GM04504 (cell line): ENCODE results near the gene ADGRD1.
"Not testable (repeated sequence)": the region's sequence is repeated elsewhere in the genome, so short reads cannot be mapped to it uniquely, and the experiment has no call there.

Experiments
- DNase-seq: peaks from one replicate; pipeline ENCODE4 v3.0.0-alpha.2; 2012; ENCODE audit warnings: low read depth

Gene ADGRD1

GRCh38 chr12:130987151-130987931 lies 33.6 kb downstream of the ADGRD1 start:
- DNase-seq = no peak

DNA sequence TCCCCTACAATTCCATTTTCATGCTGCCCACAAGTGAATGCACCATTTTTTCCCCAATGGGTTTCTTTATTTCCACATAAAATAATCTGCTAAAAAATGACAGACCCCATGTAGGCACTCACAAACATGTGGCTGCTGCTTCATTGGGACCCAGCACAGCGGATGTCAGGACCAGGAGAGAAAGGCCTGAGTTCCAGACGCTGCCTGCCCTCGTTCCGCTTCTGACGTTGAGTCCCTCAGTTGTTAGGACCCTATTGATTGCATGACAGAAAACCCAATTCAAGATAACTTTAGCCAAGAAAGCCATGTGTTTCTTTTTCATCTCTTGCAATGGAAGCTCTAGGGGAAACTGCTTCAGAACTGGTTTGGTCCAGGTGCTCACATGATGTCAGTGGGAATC lies 34.6 kb downstream of the ADGRD1 start:
- DNase-seq = no peak

DNA sequence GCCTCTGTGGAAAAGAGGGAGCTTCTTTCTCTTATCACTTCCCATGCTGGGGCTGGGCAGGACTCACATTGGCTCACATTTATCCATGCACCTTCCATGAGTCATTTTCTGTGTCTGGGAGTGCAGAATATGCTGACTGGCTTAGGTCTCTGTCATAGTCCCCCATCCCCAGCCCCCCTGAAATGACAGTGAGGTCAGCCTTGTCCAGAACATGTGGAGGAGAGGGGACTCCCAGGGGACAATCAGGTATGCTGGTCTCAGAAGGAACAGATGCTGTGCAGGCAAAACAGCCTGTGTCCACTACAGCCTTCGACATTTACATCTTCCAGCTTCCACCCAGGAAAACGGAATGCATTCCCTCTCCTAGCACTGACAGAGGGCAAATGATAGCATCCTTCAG lies 35.0 kb downstream of the ADGRD1 start:
- DNase-seq = no peak

DNA sequence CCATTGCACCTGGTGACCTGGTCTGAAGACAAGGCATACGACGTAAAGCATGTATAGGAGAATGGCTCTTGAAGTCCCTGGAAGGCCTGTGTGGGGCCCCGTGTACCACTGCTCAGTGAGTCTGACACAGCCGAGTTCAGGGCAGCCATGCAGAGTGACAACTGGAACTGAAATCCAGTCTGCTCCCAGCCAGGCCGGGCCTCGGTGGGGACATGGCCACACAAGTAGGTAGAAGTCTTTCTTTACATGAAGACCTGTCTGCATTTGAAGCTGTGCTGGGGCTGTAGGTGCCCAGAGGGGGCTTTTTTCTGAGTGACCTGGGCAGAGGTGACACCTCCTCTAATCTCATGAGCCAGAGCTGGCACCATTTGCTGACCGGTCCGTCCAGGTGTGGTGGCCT lies 35.7 kb downstream of the ADGRD1 start:
- DNase-seq = no peak

DNA sequence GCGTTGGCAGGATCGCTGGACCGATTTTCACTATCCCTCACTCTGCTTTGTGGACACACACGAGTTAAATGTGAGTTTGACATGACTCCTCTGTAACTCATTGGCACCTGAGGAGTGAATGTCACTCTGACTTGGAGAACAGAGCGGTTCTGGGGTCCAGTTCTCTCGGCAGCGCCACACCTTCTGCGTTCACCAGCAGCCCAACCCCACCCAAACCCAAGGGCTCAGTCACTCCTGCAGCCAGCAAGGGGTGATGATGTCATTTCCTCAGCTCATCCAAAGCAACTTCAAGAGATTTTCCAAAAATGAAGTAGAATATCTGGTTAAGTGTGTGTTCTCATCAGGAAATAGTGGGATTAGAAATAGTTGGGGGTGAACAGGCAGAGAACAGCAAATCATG lies 36.3 kb downstream of the ADGRD1 start:
- no peak for DNase-seq

- DNase-seq = no peak
Observed at GRCh38 chr12:130992448-130992847, 38.7 kb downstream of the ADGRD1 start.

DNA sequence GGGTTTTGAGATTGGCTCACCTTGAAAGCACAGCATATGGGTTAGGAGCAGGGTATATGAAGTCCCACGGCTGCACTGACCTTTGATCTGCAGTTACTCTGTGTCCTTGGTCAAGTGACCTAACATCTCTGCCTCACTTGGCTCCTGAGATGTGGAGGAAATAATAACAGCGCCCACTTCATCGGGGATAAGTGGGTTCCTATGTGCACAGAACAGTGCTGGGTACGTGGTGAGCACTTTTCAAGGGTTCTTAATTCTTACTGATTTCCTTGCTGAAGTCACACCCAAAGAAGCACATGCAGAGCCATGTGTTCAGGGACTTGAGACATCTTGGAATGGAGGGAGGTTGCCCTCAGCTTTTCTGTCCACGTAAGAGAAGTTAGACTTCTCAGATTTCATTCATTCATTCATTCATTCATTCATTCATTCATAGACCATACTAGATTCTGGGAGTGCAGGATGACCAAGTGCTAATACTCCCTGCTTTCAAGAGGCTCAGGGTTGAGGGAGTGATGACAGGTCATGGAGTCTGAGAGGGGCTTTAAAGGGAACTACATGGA lies 39.4 kb downstream of the ADGRD1 start:
- DNase-seq = no peak

DNA sequence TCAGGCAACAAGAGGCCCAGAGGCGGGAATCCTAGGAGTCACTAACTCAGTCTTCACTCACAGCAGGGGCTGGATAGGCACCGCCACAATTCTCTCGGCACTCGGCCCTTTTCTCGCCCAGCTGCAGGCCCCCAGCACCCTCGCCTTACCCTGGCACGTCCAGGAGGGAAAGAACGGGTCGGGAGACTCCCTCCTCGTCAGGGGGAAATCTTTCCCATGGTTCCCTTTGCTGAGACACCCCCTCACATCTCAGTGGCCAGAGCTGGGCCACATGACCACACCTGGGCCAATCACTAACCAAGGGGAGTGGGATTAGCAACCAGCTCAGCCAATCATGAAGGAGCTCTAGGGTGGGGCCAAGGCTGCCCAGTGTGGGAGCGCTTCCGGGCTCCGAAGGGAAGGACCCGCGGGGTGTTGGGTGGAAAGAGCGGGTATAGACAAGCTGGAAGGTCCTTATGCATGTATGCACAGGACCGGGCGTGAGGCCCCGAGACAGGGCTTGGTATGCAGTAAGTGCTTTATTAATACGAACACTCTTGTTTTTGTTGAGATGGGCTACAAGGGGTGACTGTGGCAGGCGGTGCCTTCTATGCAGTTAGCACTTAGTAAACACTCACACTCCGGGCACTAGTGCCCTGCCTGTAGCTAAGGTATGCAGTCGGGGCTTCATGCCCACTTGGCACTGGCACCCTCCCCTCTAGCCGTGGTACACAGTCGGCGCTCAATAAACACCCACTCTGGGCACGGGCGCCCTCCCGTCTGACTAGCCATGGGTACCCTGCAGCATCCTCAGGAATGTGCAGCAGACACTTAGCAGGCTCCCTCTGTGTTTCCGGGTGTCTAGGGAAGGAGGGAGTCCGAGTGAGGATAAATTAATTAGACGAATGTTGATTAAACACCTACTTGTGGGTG lies 40.3 kb downstream of the ADGRD1 start:
- no peak for DNase-seq

DNA sequence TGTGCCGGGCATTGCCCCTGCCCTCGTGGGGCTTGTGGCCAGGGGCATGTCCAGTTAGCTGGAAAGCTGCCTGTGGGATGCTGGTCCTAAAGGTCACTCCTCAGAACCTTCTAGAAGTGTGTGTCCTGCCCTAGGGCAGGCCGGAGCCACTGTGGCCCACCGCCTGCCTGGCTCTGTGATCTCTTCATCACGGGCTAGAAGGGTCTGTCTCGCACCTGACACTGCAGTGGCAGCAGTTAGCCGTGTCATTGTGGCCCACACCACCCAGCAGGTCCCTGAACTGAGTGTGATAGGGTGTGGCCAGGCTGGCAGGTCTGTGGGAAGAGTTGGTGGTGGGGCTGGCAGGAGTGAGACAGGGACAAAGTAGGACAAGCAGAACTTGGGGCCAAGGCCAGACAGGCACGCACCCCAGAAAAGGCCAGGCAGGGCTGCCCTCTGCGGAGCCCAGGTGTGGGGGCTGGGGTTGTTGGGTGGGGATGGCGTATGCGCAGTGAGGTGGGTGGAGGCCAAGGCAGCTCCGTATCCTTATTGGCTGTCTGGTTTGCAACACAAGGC lies 41.2 kb downstream of the ADGRD1 start:
- DNase-seq = no peak

GRCh38 chr12:130995386-130995969 lies 41.8 kb downstream of the ADGRD1 start:
- DNase-seq = not testable (repeated sequence)

DNA sequence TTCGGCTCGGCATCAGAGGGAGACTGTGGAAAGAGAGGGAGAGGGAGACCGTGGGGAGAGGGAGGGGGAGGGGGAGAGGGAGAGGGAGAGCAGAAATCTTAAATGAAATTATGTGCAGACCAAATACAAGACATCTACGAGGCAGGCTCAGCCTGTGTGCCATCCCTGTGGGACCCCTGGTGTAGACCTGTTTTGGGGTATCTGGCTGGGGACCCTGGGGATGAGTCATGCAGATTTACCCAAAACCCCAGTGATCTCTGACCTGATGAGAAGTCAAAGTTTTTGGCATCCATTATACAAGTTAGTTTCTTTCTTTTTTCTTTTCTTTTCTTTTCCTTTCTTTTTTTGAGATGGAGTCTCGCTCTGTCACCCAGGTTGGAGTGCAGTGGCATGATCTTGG lies 44.4 kb downstream of the ADGRD1 start:
- DNase-seq = no peak

- no peak for DNase-seq
Observed at GRCh38 chr12:131000000-131000486, 46.3 kb downstream of the ADGRD1 start.

- no peak for DNase-seq
Observed at GRCh38 chr12:131001493-131001892, 47.8 kb downstream of the ADGRD1 start.

GRCh38 chr12:131002216-131002631 lies 48.5 kb downstream of the ADGRD1 start:
- no peak for DNase-seq

DNA sequence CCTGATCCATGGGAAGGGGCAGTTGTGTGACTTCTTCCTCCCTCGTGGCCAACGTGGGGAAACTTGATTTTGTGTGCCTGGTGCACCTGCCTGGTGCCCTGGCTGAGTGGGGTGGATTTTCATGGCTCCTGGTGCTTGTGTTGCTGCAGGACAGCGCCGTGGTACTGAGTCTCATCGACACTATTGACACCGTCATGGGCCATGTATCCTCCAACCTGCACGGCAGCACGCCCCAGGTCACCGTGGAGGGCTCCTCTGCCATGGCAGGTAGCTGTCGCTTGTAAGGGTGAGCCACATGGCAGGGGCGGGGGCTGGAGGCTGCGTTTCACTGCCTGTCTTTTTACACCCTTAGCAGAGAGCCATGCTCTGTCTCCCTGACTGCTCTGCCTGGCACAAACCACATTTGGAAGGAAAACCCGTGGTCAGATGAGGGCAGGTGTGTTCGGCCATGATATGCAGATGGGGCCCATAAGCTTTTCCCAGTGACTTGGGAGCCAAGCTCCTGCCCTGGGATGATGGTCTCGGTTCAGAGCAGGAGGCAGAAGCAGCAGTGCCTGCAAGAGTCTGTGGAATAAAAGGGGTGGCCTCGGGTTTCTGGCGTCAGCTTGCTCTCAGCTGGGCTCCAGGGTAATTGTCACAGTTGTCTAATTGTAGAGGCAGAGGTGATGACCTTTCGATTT lies 49.5 kb downstream of the ADGRD1 start:
- DNase-seq = no peak

DNA sequence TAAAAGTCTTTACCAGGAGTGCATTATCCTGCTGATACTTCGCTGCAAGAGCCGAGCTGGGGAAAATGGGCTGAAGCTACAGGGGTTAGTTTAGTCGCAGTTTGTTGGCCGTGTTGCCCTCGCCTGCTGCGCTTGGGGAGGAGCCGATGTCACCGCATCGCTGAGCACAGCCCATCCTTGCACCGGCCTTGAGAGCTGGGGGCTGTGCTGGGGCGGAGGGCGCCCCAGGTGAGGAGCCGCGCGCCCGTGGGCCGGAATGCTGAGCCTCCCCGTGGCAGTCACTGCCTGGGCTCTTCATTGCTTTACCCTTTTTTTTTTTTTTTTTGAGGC lies 50.0 kb downstream of the ADGRD1 start:
- DNase-seq = no peak

DNA sequence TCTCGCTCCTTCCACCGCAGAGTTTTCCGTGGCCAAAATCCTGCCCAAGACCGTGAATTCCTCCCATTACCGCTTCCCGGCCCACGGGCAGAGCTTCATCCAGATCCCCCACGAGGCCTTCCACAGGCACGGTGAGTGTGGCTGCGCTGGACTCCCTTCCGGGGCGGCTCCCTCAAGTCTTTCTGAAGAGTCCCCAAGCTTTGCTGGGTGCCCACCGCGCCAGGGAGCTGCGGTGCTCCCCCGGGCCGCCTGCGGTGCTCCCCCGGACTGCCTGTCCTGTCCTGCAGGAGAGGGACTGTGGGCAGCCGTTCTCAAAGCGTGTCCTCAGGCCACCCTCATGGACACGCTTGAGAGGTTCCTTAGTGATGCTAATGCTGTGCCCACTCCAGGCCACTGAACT lies 50.5 kb downstream of the ADGRD1 start:
- DNase-seq = no peak

DNA sequence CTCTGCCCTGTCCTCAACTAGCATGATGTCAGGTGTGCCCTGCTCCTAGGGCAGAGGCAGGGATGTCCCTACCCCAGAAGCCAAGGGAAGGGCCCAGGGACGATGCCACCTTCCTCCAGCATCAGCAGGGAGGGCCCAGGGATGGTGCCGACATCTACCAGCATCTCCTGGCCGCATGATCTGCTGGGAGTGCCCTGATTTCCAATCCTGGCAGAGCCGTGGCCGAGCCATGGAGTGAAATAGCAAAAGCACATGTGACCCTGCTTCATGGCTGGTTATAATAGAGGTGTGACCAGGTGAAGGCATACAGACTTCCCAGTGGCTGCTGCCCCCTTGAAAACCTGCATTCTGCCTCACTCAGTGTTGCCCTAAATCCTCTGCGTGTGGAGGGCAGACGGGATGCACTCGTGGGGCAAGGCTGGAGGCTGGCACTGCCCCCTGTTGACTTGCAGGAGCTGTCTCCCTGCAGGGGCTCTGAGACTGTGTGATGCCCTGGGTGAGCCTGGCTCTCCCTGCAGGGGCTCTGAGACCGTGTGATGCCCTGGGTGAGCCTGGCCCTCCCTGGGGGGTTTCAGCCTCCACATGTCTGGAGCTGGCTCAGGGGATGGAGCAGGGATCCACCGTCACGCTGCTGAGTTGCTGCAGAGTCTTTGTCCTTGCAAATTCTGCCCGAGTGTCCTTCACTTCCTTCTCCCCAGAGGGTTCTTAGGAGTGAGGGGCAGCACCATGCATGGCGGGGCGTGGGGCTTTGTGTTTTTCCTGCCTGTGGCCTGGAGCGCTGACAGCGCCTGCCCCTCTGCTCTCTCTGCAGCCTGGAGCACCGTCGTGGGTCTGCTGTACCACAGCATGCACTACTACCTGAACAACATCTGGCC lies 51.7 kb downstream of the ADGRD1 start:
- DNase-seq = no peak

GRCh38 chr12:131006036-131006735 lies 52.5 kb downstream of the ADGRD1 start:
- no peak for DNase-seq
